ENCODE data around the gene TP53I13.

The TP53I13 gene

DNA sequence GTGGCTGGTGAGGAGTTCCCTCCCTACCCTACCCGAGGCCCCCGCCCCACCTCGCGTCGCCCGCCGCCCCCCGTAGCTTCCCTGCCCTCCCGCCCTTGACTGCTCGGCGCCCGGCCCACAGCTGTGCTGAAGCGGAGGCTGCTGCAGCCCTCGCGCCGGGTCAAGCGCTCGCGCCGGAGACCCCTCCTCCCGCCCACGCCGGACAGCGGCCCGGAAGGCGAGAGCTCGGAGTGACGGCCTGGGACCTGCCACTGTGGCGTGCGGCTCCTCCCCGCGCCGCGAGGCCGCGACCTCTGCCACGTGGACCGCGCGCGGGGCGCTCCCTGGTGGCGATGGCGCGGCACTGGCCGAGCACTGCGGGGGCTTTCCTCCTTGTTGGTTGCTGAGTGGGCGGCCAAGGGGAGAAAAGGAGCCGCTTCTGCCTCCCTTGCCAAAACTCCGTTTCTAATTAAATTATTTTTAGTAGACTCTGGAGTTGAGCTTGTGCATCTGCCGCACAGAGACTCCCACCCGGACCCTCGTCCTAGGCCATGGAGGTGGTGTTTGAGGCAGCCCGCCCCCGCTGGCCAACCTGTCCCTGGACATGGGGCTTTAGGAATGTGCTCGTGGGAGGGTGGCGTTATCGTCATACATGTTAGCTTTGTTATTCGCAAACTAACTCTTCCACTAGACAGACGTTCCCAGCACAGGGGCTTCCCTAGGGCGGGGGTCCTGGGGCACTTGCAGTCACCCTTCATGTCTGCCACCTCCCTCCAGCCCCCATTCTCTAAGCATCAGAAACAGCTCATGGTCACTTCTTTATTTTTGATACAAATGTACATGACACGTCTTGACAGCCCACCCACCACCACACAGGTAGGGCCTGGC is 4.4 kb downstream of the TP53I13 start:
- Histone ChIP-seq H3K27me3 (ENCODE audit: insufficient read depth, poor library complexity, severe bottlenecking) (no peaks in the 10 kb centered on the region), H3K4me3 (replicated peaks; ENCODE audit: insufficient read depth, low read length) (no peak overlapping the region), H3K27ac (replicated peaks) (no peak overlapping the region)
- DNase-seq (ENCODE audit: low read depth in 1 of 2, low spot score in 1 of 2) = peak in 1 of 2 experiments; percentile 33
- no peak for TF ChIP-seq SPI1 (IDR thresholded peaks at IDR 0.05; ENCODE audit: borderline replicate concordance, low read depth)
- TF ChIP-seq POLR2AphosphoS5 (IDR thresholded peaks at IDR 0.05; ENCODE audit: low read depth) = no peak; the same call in 1 of the 2 replicates
- TF ChIP-seq, protein P1, sequence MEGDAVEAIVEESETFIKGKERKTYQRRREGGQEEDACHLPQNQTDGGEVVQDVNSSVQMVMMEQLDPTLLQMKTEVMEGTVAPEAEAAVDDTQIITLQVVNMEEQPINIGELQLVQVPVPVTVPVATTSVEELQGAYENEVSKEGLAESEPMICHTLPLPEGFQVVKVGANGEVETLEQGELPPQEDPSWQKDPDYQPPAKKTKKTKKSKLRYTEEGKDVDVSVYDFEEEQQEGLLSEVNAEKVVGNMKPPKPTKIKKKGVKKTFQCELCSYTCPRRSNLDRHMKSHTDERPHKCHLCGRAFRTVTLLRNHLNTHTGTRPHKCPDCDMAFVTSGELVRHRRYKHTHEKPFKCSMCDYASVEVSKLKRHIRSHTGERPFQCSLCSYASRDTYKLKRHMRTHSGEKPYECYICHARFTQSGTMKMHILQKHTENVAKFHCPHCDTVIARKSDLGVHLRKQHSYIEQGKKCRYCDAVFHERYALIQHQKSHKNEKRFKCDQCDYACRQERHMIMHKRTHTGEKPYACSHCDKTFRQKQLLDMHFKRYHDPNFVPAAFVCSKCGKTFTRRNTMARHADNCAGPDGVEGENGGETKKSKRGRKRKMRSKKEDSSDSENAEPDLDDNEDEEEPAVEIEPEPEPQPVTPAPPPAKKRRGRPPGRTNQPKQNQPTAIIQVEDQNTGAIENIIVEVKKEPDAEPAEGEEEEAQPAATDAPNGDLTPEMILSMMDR (IDR thresholded peaks at IDR 0.05; ENCODE audit: insufficient read depth, low read length) = peak; percentile 16
- no peak for TF ChIP-seq GABPA (IDR thresholded peaks at IDR 0.05; ENCODE audit: low read depth)

DNA sequence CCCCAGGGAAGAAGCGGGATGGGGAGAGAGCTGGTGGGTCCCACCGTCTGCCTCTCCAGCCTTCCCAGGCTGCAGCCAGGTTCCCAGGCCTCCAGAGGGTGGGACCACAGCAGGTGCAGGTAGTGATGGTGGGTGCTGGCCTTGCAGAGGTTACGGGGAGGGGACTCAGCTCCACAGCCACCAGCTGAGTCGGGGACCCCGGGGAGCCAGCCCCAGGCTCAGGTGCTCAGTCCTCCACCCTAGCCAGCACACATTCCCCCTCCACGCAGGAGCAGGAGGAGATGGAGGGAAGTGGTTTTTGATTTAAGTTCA is 5.0 kb downstream of the TP53I13 start:
- Histone ChIP-seq H3K27me3 (ENCODE audit: insufficient read depth, poor library complexity, severe bottlenecking) (no peaks in the 10 kb centered on the region), H3K27ac (replicated peaks) (no peak overlapping the region), H3K4me3 (replicated peaks; ENCODE audit: insufficient read depth, low read length) (no peak overlapping the region)
- 0 out of 2 replicates have a peak, but pooled peaks have one; percentile 6 for TF ChIP-seq POLR2AphosphoS5 (IDR thresholded peaks at IDR 0.05; ENCODE audit: low read depth)
- TF ChIP-seq, protein P2, sequence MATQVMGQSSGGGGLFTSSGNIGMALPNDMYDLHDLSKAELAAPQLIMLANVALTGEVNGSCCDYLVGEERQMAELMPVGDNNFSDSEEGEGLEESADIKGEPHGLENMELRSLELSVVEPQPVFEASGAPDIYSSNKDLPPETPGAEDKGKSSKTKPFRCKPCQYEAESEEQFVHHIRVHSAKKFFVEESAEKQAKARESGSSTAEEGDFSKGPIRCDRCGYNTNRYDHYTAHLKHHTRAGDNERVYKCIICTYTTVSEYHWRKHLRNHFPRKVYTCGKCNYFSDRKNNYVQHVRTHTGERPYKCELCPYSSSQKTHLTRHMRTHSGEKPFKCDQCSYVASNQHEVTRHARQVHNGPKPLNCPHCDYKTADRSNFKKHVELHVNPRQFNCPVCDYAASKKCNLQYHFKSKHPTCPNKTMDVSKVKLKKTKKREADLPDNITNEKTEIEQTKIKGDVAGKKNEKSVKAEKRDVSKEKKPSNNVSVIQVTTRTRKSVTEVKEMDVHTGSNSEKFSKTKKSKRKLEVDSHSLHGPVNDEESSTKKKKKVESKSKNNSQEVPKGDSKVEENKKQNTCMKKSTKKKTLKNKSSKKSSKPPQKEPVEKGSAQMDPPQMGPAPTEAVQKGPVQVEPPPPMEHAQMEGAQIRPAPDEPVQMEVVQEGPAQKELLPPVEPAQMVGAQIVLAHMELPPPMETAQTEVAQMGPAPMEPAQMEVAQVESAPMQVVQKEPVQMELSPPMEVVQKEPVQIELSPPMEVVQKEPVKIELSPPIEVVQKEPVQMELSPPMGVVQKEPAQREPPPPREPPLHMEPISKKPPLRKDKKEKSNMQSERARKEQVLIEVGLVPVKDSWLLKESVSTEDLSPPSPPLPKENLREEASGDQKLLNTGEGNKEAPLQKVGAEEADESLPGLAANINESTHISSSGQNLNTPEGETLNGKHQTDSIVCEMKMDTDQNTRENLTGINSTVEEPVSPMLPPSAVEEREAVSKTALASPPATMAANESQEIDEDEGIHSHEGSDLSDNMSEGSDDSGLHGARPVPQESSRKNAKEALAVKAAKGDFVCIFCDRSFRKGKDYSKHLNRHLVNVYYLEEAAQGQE (IDR thresholded peaks at IDR 0.05; ENCODE audit: insufficient replicate concordance, low read depth) = no peak
- DNase-seq (ENCODE audit: low read depth in 1 of 2, low spot score in 1 of 2) = no peak

DNA sequence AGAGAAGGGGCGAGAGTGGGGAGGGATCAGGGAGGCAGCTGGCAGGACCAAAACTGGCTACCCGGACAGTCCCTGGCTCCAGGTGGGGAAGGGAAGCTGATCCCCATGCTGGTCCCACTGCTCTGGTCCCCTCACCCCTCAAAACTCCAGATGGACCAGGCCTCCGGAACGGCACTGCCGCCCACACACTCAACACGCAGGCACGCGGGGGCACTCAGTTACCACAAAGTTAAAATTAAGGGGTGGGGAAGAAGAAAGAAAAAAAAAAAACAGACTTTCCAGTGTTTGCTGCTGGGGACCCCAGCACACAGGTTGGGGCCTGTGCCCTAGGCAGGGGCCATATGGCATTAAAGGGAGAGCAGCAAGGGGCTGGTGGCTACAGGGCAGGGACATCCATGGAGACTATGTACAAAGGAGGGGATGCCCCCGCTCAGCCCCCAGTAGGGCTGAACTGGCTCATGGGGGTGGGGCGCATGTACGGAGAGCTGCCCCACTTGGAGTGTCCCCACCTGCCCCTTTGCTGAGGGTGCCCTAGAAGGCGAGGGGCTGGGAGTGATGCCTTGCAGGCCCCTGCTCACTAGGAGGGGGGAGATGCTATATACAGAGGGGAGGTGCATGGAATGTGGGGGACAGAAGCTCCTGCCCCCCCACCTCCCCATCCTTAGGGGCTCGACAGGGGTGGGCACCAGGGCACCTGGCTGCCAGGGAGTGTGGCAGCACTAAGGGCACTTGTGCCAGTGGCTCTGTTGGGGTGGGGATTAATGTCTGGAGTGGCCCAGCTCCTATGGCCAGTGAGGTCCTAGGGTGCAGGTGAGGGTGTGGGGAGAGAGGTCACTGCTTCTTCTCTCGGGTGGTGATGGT is 5.6 kb downstream of the TP53I13 start:
- TF ChIP-seq, protein P2 (IDR thresholded peaks at IDR 0.05; ENCODE audit: insufficient replicate concordance, low read depth) = no peak
- no peak for TF ChIP-seq POLR2AphosphoS5 (IDR thresholded peaks at IDR 0.05; ENCODE audit: low read depth)
- no peak for TF ChIP-seq GABPA (IDR thresholded peaks at IDR 0.05; ENCODE audit: low read depth)
- TF ChIP-seq, protein P1 (IDR thresholded peaks at IDR 0.05; ENCODE audit: insufficient read depth, low read length) = no peak
- Histone ChIP-seq H3K27ac (replicated peaks) (no peak overlapping the region), H3K4me3 (replicated peaks; ENCODE audit: insufficient read depth, low read length) (no peak overlapping the region), H3K27me3 (ENCODE audit: insufficient read depth, poor library complexity, severe bottlenecking) (no peaks in the 10 kb centered on the region)
- no peak for DNase-seq (ENCODE audit: low read depth in 1 of 2, low spot score in 1 of 2)

Measured in HL-60 (cell line).